HG03064 (cell line): ENCODE results near the gene JMJD1C.
A peak's percentile ranks its signal among the peaks of the same experiment; 100 is the strongest.

ENCODE experiments used
- ATAC-seq: cut with Tn5 transposase; IDR thresholded peaks from one replicate; pipeline ENCODE4 v1.9.1; 2021; ENCODE audit warnings: low read depth; ENCODE audit not compliant: unreplicated experiment

Gene JMJD1C

DNA sequence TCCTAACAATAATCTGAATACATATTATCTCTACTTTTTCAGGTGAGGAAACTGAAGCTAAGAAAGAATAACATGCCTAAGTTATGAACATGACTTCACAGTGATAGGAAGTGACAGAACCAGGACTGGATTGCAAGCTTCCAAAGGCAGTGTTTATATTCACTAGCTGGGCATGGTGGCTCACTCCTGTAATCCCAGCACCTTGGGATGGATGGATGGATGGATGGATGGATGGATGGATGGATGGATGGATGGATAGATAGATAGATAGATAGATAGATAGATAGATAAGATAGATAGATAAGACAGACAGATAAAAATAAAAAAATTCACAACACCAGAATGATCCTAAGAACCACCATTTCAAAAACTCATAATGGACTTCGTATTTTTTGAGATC lies 18.2 kb upstream of the JMJD1C start:
- no peak for ATAC-seq

- no peak for ATAC-seq
These were observed 16.1 kb upstream of the JMJD1C start for GRCh38 chr10:63481815-63482421.

DNA sequence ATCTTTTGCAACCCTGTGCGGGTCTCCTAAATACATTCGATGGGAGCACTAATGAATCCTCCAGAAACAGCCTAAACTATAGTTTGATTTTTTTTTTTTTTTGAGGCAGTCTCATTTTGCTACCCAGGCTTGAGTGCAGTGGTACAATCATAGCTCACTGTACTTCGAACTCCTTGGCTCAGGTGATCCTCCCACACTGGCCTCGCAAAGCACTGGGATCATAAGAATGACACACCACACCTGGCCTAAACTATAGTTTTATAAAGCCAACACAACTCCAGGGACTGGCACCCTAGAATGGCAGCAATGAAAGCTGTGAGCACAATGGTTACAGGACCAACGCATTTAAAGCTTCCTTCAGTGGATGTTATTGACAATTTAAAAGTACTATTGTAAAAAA lies 14.5 kb upstream of the JMJD1C start:
- no peak for ATAC-seq

DNA sequence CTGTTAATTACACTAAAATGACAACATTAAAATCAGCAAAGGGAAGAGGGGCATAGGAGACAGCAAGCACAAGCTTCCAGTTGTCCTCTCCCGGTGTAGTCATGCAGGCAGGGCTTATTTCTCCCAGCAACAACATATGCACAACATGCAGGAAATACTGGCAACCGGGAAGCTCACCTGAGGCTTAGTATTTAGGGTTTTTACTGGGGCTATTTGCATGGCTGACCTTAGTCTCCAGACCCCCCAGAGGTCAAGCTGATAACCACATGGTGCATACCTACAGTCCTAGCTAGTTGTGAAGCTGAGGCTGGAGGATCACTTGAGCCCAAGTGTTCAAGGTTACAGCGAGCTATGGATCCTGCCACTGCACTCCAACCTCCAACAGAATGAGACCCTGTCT lies 12.8 kb upstream of the JMJD1C start:
- ATAC-seq, result no peak

GRCh38 chr10:63477927-63478326 lies 12.2 kb upstream of the JMJD1C start:
- ATAC-seq, result no peak

DNA sequence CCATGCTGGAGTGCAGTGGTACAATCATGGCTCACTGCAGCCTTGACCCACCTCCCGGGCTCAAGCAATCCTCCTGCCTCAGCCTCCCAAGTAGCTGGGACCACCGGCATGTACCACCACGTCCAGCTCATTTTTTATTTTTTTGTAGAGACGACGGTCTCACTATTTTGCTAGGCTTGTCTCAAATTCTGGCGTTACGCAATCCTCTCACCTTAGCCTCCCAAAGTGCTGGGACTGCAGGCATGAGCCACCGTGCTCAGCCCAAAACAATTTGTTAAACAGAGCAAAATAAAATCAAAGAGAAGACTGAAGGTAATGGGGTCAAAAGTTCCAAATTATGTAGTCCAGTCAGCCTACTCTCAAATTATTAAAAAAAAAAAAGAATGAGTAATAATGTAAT lies 8.7 kb upstream of the JMJD1C start:
- no peak for ATAC-seq

DNA sequence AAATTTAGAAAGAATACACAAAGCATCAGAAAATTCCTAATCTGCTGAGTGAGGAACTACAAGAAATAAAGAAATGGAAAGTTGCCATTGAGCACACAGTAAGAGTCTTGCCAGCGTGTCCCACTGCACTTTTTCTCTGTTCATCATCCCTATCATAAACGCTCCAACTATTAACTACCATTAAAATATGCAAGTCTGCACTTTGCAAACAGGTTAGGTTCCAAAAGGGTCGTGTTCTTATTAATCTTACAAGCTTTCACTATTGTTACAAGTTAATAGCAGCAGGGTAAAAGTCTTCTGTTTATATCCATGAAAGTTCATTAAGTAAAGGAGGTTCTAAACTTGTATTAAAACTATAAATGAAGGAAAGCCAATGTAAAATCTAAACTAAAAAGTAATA lies 5.2 kb upstream of the JMJD1C start:
- ATAC-seq, result no peak

DNA sequence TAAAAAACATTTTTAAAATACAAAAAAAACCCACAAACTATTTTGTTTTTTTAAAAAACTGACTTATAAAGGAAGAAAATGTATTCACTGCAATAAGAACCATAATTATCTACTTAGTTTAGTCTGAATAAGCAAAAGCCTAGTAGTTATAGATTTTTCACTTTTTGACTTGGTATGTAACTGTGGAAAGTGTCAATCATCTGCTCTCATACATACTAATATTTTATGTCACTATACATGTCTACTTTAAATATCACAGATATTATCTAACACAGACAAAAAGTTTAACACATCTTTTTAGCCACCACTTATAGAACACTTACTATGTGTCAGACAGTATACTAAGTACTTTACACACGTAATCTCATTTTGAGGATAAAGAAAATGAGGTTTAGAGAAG lies 3.2 kb upstream of the JMJD1C start:
- ATAC-seq, result no peak

DNA sequence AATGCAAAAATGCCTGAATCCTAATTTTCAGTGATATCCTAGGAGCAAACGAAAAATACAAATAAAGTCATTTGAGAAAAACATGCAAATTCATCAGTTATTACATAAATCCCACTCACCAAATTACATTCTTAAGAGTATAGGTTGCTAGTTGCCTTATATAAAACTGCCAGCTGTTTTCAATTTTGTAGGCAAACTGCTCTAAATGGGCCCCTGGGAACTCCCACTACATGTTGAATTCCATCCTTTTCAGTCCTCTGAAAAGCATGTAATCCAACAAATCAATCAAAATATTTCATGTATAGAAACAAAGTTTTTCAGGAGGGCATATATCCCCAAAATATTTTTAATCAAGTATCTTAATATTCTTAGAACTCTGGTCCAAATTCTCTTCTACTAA lies 2.1 kb upstream of the JMJD1C start:
- no peak for ATAC-seq

DNA sequence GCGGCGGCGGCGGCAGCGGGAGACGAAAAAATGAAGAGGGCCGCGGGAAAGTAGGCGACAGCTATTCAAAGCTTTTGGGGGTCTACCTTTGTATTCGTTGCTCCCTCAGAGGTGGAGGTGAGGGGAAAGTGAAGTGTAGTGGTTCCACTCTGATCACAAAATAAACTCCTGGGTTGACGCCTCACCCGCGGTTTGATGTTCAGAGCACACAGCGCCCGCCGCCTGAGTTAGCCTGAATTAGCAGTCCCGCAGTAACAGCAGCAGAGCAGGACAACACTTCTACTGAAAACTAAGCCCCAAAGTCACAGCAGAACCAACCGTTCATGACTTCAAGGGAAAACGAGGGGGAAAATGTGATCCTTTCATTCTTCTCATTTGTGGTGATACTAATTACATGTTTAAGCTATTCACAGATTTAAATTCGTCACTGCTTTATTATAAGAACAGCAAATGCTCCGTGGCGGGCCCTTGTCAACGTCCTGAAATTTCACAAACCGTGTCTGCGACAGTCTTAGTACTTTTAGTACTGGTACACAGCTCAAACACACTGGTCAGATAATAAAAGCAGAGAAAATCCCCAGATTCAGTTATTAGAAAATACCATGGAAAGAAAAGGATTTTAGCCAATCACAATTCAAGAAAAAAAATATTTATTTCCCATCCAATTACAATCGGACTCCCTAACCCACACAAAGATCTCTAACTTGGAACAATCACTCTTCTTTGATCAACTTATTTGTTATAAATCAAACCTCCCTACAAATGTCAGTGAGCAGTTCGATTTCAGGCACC lies 563 bp upstream of the JMJD1C start:
- ATAC-seq, result peak; percentile 33

- peak; percentile 48 for ATAC-seq
These were observed 1.1 kb downstream of the JMJD1C start for GRCh38 chr10:63464402-63465292.

GRCh38 chr10:63462442-63462841 lies 3.3 kb downstream of the JMJD1C start:
- no peak for ATAC-seq

- ATAC-seq, result no peak
These were observed 7.6 kb downstream of the JMJD1C start for GRCh38 chr10:63458177-63458576.

GRCh38 chr10:63457594-63457993 lies 8.2 kb downstream of the JMJD1C start:
- ATAC-seq, result no peak

GRCh38 chr10:63456437-63457210 lies 9.2 kb downstream of the JMJD1C start:
- ATAC-seq, result no peak

DNA sequence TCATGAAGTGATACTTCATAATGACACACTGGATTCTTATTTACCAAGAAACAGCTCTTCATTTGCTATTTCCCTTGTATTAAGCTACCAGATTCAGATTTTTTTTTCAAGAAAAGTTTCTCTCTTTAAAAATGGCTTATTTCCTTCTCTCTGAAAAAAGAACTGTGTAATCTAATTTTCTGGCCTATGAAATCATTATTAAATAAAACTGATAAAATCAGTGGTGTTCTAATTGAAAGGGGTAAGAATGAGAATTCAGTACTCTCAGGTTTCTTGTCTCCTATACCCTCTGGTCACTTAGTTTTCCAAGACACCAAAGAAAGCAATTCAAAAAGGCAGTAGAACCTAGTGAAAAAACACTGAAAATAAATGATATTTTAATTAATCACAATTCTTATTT lies 10.3 kb downstream of the JMJD1C start:
- no peak for ATAC-seq

GRCh38 chr10:63454631-63455030 lies 11.1 kb downstream of the JMJD1C start:
- ATAC-seq, result no peak

DNA sequence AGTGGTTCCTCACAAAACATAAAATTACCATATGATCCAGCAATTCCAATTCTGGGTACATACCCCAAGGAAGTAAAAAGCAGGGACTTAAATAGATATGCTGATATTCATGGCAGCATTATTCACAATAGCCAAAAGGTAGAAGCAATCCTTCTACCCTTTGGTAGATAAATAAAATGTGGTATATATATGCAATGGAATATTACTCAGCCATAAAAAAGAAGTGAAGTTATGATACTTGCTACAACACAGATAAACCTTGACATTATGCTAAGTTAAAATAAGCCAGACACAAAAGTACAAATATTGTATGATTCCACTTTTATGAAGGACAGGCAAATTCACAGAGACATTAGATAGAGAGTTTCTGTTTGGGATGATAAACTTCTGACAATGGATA lies 13.3 kb downstream of the JMJD1C start:
- no peak for ATAC-seq

DNA sequence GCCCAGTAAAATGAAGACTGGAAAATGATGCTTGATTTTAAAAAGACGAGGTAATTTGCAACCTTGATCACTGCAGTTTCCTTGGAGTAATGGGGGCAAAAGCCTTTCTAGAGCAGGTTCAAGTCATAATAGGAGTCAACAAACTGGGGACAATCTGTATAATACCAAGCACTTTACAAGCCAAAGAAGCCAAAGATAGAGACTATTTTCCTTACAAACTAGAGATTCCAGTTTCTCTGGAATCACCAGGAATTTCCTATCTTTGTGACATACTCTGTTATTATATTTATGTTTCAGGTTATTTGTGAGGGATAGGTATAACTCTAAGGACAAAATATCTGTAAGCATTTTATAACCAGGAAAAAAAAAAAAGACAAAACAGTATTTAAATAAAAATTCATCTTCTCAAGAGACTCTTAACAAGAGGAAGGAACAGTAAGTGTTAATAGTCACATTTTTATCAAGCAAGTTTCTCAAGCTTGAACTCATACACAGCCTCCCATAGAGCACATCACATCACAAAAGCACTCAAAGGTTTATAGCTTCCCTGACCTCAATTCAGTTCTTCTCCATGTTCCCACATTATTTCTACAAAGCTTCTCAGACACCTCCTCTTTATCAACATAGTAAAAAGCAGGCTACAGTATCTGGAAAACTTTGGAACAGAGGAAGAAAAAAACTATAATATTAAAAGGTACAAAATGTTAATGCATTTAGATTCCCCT lies 18.9 kb downstream of the JMJD1C start:
- no peak for ATAC-seq

DNA sequence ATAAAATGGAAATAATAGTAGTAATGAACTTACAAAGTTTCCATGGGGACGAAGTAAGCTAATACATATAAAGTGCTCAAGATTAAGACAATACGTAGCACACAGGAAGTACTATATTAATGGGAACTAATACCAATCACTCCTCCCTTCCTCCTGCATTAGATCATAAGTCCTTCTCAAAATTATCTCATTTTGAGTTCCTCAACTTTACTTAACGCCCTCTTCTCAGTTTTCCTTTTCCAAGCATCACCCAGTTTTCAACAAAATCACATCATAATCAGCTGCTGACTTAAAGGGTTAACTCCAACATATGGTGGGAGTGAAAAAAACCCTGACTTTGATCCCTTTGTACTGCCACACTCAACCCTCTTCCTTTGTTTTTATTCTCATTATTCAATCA lies 24.4 kb downstream of the JMJD1C start:
- ATAC-seq, result no peak
